Hindlimb muscle (tissue), 1 donor: ENCODE measurements around the gene AMN. TPM values are rescaled to one million over a fixed set of nuclear protein-coding genes. Genes with fewer than 3 reads are reported as not detected.

Experiments used
- DNase-seq: peaks from one replicate; pipeline ENCODE4 v3.0.0-alpha.2; 2013
- polyA plus RNA-seq: library from polyadenylated mRNA; unstranded; fragments of 120-200 nt; gene quantifications from one replicate; pipeline ENCODE4 v1.2.1, GENCODE V29; 2013; ENCODE audit not compliant: insufficient read length

Gene AMN
- polyA plus RNA-seq, 1 donor = 0.59 TPM

DNA sequence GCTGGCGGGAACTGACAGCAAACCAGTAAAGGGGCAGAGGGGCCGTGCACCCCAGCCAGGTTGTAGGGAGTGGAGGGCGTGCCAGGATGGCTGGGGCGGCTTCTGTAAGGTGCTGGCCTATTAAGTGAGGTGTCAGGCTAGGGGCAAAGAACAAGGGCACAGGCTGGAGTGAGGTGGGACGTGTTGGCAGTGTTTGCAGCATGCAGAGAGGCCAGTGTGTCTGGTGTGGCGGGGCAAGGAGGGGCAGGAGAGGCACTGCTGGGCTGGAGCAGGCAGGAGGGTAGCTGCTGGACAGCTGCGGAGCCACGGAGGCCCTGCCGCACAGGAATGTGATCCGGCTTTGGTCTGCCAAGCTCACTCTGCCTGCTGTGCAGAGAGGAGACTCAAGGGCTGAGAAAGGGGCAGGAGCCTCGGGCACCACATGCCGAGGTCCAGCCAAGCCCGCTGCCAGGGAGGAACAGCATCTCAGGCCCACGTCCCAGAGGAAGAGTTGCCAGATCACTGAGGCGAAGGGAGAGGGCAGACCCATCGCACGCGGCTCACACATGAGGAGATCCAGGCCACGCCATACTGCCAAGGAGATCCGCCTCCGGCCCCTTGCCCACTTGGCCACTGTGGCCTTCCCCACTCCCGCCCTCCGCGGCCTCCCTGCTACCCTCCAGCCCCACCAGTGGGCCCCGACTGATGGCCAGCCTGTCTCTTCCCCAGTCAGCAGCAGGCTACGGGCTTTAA is 46.8 kb downstream of the AMN start:
- DNase-seq = no peak

DNA sequence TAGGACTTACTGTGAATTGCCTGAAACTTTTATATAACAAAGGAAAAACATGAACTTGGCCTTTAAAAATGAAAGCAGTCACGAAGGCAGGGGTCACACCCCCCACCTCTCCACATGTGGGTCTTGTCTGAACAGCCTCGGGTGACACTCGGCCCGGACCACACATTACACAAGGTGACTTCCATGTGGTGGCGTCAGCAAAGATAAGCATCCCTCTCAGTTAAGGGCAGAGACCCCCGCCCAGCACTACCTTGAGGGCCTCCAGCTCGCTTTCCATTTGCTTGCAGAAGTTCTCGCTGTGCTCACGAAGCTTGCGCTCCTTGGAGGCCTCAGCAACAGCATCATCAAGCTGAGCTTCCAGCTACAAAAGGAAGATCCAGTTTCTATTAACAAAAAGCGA is 47.4 kb downstream of the AMN start:
- no peak for DNase-seq

DNA sequence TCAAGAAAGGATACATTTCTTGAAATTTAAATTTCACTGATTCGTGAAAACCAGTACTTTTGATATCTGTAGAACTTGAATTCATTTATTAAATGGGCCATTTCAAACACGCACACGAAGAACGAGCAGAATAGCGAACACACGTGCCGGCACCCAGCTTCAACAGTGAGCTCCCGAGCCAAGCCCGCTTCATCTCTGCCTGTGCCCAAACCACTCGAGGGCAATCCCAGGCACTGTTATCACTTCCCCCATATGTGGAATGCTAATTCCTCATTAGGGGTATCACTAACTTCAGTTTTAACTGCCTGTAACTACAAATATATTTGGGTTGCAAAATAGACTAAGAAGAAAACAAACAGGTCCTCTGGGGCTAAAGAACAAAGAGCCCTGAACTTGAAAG is 48.0 kb downstream of the AMN start:
- no peak for DNase-seq

DNA sequence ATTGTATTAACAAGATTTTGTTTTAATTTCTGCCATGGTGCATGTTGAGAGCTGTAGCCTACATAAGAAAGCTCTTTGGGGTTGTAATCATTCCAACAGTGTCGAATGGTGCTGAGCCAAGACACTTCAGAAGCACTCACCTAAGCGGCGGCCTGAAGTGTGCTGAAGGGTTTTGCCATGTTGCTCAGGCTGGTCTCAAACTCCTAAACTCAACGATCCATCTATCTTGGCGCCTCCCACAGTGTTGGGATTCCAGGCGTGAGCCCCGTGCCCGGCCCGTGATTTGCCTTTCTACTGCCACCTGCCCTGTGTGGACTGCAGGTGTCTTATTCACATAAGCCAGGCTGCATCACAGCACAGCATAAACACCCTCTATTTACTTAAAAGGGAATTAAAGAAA is 48.9 kb downstream of the AMN start:
- no peak for DNase-seq

DNA sequence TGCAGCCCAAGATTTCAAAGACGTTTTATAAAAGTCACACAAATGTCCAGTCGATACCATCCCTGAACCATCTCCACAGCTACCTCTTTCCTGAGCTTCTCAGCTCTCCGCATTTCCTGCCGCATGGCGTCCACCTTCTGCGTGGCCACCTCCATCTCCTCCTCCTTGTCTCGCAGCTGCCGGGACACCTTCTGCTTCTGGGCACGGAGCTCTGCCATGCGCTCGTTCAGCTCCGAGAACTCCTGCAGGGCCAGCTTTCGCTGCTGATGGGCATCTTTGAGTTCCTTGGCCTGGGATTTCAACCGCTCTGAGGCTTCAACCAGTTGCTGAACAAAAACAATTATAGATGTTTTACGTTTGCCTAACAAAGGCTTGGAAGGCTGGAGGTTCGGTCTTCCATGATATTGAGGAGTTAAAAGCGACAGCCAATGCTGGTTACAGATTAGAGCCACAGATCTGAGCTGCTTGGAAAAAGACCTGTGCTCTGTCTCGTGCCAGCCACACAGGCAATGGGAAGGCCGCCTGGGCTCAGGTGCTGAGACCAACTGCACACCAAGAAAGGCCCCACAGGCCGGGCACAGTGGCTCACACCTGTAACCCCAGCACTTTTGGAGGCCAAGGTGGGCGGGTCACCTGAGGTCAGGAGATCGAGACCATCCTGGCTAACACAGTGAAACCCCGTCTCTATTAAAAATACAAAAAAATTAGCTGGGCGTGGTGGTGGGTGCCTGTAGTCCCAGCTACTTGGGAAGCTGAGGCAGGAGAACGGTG is 49.6 kb downstream of the AMN start:
- DNase-seq = no peak

DNA sequence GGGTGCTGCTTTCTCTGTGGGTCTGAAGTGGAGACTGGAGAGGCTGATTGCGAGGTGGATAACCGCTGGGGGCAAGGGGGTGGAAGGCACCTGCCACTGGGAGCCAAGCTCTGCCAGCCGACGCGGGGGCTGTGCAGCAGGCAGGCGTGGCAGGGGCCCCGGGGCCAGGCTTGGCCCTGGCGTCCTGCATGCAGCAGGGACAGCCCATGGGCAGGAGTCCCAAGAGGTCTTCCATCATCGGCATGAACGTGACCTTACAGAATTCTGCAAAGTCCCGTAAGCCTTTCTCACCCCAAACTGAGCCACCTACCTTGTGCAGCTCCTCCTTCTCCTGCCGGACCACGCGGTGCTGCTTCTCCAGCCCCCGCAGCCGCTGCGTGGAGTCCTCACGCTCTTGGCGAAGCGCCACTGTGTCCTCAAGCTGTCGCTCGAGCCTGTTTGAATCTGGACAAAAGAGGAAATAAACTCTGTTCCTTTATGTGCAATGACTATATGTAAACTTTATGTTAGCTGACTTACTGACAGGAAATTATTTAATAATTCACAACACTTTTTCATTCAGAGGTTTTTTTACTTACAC is 51.3 kb downstream of the AMN start:
- no peak for DNase-seq

DNA sequence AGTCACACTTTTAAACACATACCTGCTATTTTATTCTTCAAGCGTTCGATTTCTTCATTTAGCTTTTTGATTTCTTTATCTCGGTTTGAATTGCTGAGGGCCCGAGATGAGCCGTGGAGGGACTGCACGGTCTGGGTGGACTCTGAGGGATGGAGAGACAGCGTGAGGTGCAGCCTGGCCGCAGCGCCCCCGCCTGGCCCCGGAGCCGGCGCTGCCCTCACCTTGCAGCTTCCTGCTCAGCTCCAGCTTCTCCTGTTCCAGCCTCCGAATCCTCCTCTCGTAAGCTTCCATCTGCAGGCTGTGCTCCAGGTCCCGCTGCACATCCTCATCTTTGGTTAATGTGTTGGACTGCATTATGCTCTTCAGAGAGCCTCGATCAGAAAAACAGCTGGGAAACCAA is 53.2 kb downstream of the AMN start:
- DNase-seq = no peak

DNA sequence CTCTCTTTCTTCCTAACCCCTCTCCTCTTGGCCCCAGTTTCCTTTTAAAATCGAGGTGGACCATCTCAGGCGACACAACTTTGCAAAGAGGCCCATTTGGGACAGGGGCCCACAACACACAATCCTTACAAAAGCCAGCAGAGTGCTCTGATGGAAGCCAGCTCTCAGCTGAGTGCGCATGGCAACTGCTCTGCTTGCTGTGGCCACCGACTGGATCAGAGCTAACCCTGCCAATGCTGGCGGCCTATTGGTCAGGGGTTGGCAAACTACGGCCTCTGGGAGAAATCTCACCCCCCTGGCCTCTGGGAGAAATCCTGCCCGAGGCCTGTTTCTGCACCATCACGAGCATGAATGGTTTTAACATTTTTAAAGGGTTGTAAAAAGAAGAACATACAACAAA is 55.0 kb downstream of the AMN start:
- DNase-seq = no peak

DNA sequence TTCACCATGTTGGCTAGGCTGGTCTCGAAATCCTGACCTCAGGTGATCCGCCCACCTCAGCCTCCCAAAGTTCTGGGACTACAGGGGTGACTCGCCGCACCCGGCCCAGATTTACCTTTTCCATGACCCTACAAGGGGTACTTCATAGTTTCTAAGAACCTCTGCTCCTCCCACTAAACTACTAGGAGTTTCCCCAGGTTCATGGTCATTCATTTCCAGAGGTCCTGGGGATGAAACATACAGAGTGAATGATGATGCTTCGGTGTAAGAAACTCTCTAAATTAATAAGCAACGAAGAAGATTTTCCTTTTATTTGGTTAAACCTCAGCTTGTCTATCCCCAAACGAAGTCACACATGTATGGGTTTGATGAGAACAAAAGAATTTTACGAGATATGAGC is 56.9 kb downstream of the AMN start:
- no peak for DNase-seq

DNA sequence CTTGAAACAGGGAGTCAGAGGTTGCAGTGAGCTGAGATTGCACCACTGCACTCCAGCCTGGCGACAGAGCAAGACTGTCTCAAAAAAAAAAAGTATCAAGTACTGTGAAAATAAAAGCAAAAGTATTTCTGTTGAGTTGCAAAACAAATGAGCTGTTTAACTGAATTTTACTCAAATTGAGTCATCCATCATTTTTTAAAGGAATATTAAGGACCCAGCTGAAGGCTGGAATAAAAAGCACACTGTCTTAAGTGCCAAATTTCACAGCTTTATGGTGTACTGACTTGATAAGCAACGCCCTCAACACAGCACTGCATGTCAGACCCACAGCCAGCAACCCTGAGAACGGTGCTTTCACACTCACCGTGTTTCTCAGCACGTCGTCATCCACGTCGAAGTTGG is 57.9 kb downstream of the AMN start:
- no peak for DNase-seq

Other genes starting within 250 kb of the AMN start
- gene TRAF3, start 145.2 kb upstream of the AMN start, polyA plus RNA-seq = 13.1 TPM
- 57.8 TPM for gene CDC42BPB, start 134.9 kb downstream of the AMN start, polyA plus RNA-seq
- not detected for gene LBHD2, start 161.5 kb downstream of the AMN start, polyA plus RNA-seq
- 1.5 TPM for gene EXOC3L4, start 172.1 kb downstream of the AMN start, polyA plus RNA-seq
- 70.0 TPM for gene TNFAIP2, start 200.8 kb downstream of the AMN start, polyA plus RNA-seq